HEK293T (cell line): ENCODE measurements around the gene RUVBL1.

Experiments
- CTCF ChIA-PET: fragments of 350-600 bp; formaldehyde crosslinking; extraction: SDS; loops from one replicate; lab custom pipeline; 2021; ENCODE audit warnings: antibody characterized with exemption, inconsistent platforms; lab: Yijun Ruan, JAX
- POLR2A ChIA-PET: fragments of 350-600 bp; formaldehyde crosslinking; extraction: SDS; loops from one replicate; lab custom pipeline; 2020; ENCODE audit warnings: antibody characterized with exemption, inconsistent platforms; lab: Yijun Ruan, JAX
- DNase-seq: peaks from one replicate; pipeline ENCODE4 v3.0.0; 2012; ENCODE audit warnings: mixed read lengths; ENCODE audit errors: extremely low spot score
- ARNT ChIP-seq: fragments of 450-650 bp; IDR thresholded peaks from 2 replicates; pipeline ENCODE4 v1.6.1; 2017; ENCODE audit warnings: mild to moderate bottlenecking
- BHLHE40 ChIP-seq: fragments of 450-650 bp; IDR thresholded peaks from 2 replicates; pipeline ENCODE4 v1.6.1; 2016; ENCODE audit warnings: mild to moderate bottlenecking, moderate library complexity, borderline replicate concordance
- CTBP1 ChIP-seq: fragments of 450-650 bp; IDR thresholded peaks from 2 replicates; pipeline ENCODE4 v1.6.1; 2016; ENCODE audit warnings: borderline replicate concordance
- ELF4 ChIP-seq: fragments of 450-650 bp; IDR thresholded peaks from 2 replicates; pipeline ENCODE4 v1.6.1; 2017; ENCODE audit warnings: antibody characterized with exemption
- FOXA1 ChIP-seq: fragments of 450-650 bp; IDR thresholded peaks from 2 replicates; pipeline ENCODE4 v1.6.1; 2016; ENCODE audit warnings: mild to moderate bottlenecking
- FOXK2 ChIP-seq: fragments of 450-650 bp; IDR thresholded peaks from 2 replicates; pipeline ENCODE4 v1.6.1; 2016; ENCODE audit warnings: mild to moderate bottlenecking
- FOXM1 ChIP-seq: fragments of 450-650 bp; IDR thresholded peaks from 2 replicates; pipeline ENCODE4 v1.6.1; 2017; ENCODE audit warnings: mild to moderate bottlenecking, borderline replicate concordance
- HDGF ChIP-seq: fragments of 450-650 bp; IDR thresholded peaks from 2 replicates; pipeline ENCODE4 v1.6.1; 2017; ENCODE audit warnings: antibody characterized with exemption, borderline replicate concordance
- L3MBTL2 ChIP-seq: fragments of 450-650 bp; conservative IDR thresholded peaks from 2 replicates; pipeline ENCODE4 v1.6.1; 2016; ENCODE audit warnings: mild to moderate bottlenecking
- LEF1 ChIP-seq: fragments of 450-650 bp; IDR thresholded peaks from 2 replicates; pipeline ENCODE4 v1.6.1; 2017; ENCODE audit warnings: mild to moderate bottlenecking, borderline replicate concordance
- NFRKB ChIP-seq: fragments of 450-650 bp; IDR thresholded peaks from 2 replicates; pipeline ENCODE4 v1.6.1; 2016; ENCODE audit warnings: mild to moderate bottlenecking, moderate library complexity
- PKNOX1 ChIP-seq: fragments of 450-650 bp; IDR thresholded peaks from 2 replicates; pipeline ENCODE4 v1.6.1; 2016
- SP1 ChIP-seq: fragments of 450-650 bp; IDR thresholded peaks from 2 replicates; pipeline ENCODE4 v1.6.1; 2017
- SUZ12 ChIP-seq: fragments of 450-650 bp; IDR thresholded peaks from 2 replicates; pipeline ENCODE4 v1.6.1; 2016; ENCODE audit warnings: mild to moderate bottlenecking
- TARDBP ChIP-seq: fragments of 450-650 bp; IDR thresholded peaks from 2 replicates; pipeline ENCODE4 v1.6.1; 2016
- ZNF384 ChIP-seq: fragments of 450-650 bp; IDR thresholded peaks from 2 replicates; pipeline ENCODE4 v1.6.1; 2016

The RUVBL1 gene

DNA sequence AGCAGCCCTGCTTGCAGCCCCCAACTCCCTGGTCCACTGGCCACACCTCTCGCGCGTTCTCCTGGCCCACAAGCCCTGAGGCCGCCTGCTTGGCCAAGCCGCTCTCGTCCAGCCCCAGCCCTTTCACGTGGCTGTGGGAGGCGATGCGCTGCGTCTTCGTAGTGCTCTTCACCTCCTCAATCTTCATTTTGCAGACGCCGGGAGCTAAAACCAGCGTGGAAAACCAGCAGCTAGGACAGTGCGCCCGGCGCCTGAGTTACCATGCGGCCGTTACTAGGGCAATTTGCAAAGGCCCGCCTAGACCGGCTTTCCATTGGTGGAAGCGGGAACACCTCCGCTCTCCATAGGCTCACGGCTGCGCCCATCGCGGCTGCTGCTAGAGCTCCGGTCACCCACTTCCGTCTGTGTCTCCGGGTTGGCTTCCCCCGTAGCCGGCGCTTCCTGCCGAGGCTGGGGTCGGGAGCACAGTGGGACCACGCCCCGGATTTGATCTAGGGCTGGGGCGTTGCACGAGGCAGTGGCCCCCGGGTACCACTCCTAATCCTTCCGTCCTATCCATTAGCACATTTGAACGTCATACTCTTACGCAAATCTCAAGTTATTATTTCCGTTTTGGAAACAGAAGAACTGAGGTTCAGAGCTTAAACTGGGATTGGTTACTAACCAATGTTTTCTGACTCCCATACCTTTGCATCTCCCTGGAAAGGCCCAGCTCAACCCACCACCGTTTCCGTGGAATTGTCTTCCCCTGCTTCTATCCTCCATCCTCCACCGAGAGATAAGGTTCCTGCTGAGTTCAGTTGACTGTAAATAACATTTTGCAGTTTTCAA, at the start of gene RUVBL1:
RUVBL1 (minus strand) TSS at position 275 of the 831 bp plus-strand sequence; CDS start at position 187, 88 bp downstream.
- POLR2A ChIA-PET = interaction anchor here (0.8 to 2.0 kb wide), 13 partner anchors 10 to 72 kb away, joined by 3 to 18 read pairs (median 4); partner anchors contain the start of genes EEFSEC and SEC61A1

DNA sequence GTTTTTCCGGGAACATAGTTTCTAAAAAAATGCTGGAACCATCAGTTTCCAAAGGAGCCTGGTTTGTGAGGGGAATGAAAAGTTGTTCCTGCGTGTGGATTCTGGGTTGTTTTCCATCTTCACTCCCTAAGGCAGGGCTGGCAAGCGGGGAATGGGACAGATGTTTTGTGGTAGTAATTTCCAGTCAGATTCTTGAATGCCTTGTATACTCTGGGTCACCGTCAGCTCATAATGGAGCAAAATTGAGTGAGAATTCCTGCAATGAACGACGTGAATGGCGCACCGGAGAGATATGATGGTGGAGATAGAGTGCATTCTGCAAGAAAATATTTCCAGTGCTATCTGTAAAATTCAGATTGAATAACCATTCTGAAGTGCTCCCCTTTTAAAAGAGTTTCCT, 49.6 kb upstream of the RUVBL1 start:
- POLR2A ChIA-PET = no interaction called here

More for the DNA sequence above, at the start of gene RUVBL1:
- CTCF ChIA-PET = interaction anchor here (0.7 to 1.7 kb wide), 3 partner anchors 10 to 33 kb away, joined by 3 to 10 read pairs (median 4); no protein-coding TSS in a partner anchor
- peak; percentile 98 for DNase-seq
- TF ChIP-seq ZNF384 = no peak
- peak; percentile 99 for TF ChIP-seq PKNOX1
- TF ChIP-seq ARNT = no peak
- no peak for TF ChIP-seq HDGF
- TF ChIP-seq FOXM1 = peak; percentile 30; the same call in 1 of the 2 replicates
- TF ChIP-seq CTBP1 = peak; percentile 82
- no peak for TF ChIP-seq BHLHE40
- no peak for TF ChIP-seq SUZ12
- TF ChIP-seq L3MBTL2 = peak; percentile 87
- TF ChIP-seq ELF4 = peak; percentile 43; the same call in 1 of the 2 replicates
- no peak for TF ChIP-seq SP1
- TF ChIP-seq NFRKB = no peak
- no peak for TF ChIP-seq LEF1
- TF ChIP-seq TARDBP = peak; percentile 69
- no peak for TF ChIP-seq FOXK2
- no peak for TF ChIP-seq FOXA1

GRCh38 chr3:128170866-128171516, 47.4 kb upstream of the RUVBL1 start:
- DNase-seq = peak; percentile 74
- TF ChIP-seq FOXA1 (no peak), ZNF384 (no peak), CTBP1 (no peak), ARNT (no peak), ELF4 (no peak), SUZ12 (no peak), TARDBP (no peak), NFRKB (no peak), LEF1 (no peak), HDGF (no peak)
- POLR2A ChIA-PET = no interaction called here

More for the DNA sequence above, 49.6 kb upstream of the RUVBL1 start:
- TF ChIP-seq CTBP1 (no peak), PKNOX1 (no peak), FOXA1 (no peak), BHLHE40 (no peak), ARNT (no peak)
- CTCF ChIA-PET = interaction anchor here (0.7 kb wide), 1 partner anchor 53 kb away, joined by 4 read pairs; no protein-coding TSS in a partner anchor
- no peak for DNase-seq

DNA sequence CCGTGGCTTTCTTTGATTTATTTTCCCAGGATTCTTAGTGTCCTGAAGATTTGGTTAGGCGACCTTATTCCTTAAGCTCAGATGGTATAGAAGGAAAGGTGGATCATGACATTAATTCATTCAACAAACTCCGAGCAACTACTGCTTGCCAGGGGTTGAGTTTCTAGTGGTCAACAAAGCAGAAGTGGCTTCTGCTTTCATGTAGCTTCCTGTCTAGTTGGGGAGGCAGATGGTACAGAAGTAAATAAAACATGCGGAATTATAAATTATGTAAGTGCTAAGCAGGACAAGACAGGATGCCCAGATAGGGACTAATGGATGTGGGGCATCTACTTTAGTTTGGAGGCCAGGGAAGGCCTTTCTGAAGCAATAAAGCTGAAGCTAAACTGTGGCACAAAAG, 45.2 kb upstream of the RUVBL1 start:
- TF ChIP-seq LEF1 (no peak), L3MBTL2 (no peak), BHLHE40 (no peak), SP1 (no peak), ARNT (no peak), FOXK2 (no peak)
- ChIA-PET POLR2A (no interaction called here), CTCF (interaction anchor here (1.1 kb wide), 1 partner anchor 16 kb away, joined by 3 read pairs; the partner anchor contains the start of gene EEFSEC)
- no peak for DNase-seq

More at GRCh38 chr3:128170866-128171516, 47.4 kb upstream of the RUVBL1 start:
- CTCF ChIA-PET = interaction anchor here (0.6 to 1.8 kb wide), 3 partner anchors 56 to 329 kb away, joined by 3 to 7 read pairs (median 3); no protein-coding TSS in a partner anchor

DNA sequence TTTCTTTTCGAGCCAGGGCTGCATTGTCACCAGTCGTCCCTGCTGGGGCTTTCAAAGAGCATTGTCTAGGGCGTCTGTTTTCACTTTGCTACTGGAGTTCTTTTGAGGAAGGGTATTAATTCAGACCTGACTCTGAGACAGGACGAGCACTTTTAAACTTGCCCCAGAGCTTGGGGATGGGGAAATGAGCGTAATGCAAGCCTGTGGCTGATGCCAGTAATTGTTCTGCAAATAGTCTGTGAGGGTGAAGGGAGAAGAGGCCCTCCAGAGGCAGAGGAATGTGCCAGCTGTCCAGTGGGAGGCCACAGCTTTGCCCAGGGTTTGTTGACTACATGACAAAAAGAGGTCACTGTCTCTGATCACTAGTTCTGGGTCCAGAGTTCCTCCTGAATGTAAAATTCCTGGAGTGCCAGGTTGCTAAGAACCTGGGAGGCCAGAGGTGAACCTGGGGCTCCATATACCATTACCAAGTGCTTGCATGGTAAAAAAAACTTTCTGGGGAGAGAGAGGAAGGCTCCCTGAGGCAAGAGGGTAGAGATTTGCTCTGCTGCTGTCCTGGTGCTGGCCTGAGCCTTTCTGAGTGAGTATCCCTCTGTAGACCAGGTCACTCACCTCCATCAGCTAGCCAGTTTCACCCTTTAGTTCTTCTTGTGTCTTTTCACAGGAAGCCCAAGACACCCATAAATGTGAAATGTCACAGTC, 44.5 kb upstream of the RUVBL1 start:
- no peak for DNase-seq
- CTCF ChIA-PET = interaction anchor here (0.6 kb wide), 1 partner anchor 58 kb away, joined by 4 read pairs; no protein-coding TSS in a partner anchor
- TF ChIP-seq FOXM1 = no peak
- TF ChIP-seq L3MBTL2 = no peak
- TF ChIP-seq HDGF = no peak
- TF ChIP-seq FOXA1 = no peak
- no peak for TF ChIP-seq BHLHE40
- TF ChIP-seq NFRKB = no peak
- TF ChIP-seq PKNOX1 = no peak
- no peak for TF ChIP-seq ELF4
- no peak for TF ChIP-seq LEF1
- TF ChIP-seq SP1 = no peak
- TF ChIP-seq CTBP1 = no peak
- TF ChIP-seq TARDBP = no peak
- no peak for TF ChIP-seq ARNT
- POLR2A ChIA-PET = interaction anchor here (1.0 to 1.2 kb wide), 2 partner anchors 14 to 44 kb away, joined by 3 to 4 read pairs; partner anchors contain the start of gene RUVBL1
